Activated CD8-positive, alpha-beta memory T cell treated with anti-CD3 and anti-CD28 coated beads, Interleukin-2, amount 50 U/mL, for 1 hour (primary cell): ENCODE results near the gene ITPRIPL1.
"Not testable (repeated sequence)": the region's sequence is repeated elsewhere in the genome, so short reads cannot be mapped to it uniquely, and the experiment has no call there.

Experiments
- DNase-seq: peaks from one replicate; pipeline ENCODE4 v3.0.0-alpha.2; 2020; ENCODE audit errors: extremely low read depth

The ITPRIPL1 gene

DNA sequence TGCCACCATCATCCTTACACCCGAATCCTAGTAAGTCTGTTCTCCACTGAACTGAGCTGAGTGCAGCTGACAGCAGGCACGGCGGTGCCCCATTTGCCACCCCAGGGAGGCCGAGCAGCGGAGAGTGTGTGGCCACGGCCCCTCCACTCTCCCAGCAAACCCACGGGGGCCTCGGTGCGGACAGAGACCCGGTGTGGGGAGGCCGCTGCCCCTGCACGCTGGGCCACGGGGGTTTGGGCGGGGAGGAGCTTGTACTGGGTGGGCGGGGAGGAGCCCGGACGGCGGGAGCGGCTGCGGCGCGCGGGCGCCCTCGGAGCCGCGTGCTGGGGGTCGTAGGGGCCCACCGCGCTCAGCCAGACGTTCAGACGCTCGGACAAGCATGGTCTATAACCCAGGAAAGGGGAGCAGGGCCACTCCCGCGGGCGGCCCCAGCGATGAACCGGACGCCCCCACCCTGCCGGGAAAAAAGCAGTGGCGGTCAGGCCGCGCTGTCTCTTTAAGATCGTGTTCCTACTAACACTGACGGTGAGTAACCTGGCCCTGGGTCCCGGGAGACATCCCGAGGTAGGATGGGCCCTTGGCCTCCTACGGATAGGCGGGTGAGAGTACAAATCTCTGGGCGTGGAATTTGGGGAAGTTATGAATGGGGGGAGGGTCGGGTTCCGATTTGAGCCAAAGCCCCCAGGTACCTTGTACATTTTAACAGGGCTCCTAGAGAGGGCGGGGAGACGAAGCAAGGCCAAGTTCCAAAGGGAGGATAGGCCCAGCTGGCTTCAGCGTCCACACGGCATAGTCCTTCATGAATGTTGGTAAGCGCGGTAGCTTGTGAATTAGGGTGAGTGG, at the start of gene ITPRIPL1:
Gene ITPRIPL1 (plus strand): TSS at position 277 of the 843 bp plus-strand sequence. CDS start 523 bp downstream, at position 800.
- DNase-seq: no peak

GRCh38 chr2:96276787-96277499, 48.2 kb upstream of the ITPRIPL1 start:
- DNase-seq: no peak

GRCh38 chr2:96287273-96287856, 37.8 kb upstream of the ITPRIPL1 start:
- no peak for DNase-seq

DNA sequence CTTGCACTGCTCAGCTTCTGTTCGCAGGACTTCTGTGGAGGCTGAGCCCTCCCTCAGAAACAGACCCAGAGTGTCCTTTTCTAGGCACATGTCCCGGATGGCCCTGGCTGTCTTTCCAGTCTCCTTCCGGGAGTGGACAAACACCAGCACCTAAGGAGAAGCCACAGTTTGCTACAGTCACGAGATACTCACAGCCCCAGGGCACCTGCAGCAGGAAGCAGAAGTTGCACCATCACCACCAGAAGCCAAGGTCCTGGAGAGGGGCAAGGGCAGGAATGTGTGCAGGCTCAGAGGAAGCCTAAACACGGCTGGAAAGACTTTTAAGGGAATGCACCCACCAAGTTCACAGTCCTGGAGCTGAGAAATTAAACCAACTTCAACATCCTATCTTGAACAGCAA, 33.4 kb upstream of the ITPRIPL1 start:
- no peak for DNase-seq

GRCh38 chr2:96294271-96294670, 30.8 kb upstream of the ITPRIPL1 start:
- not testable (repeated sequence) for DNase-seq

DNA sequence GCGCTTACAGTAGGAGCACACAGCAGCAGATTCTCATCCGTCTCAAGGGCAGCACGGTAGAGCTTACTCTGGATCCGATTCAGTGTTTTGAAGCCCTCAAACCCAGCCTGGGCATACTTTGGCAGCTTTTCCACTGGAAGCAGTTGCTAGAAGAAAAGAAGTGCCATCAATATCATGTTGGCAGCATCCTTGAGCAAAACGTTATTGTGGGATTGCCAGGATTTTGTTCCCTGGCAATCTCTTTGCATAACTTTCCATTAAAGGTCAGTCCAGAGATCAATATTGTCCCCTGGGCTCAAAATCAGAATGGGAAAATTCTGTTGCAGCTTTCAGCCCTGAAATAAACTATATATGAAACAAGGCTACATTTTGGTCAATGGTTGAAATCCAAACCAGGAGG, 28.2 kb upstream of the ITPRIPL1 start:
- DNase-seq: no peak

- no peak for DNase-seq
Observed at GRCh38 chr2:96301865-96302264, 23.3 kb upstream of the ITPRIPL1 start.

DNA sequence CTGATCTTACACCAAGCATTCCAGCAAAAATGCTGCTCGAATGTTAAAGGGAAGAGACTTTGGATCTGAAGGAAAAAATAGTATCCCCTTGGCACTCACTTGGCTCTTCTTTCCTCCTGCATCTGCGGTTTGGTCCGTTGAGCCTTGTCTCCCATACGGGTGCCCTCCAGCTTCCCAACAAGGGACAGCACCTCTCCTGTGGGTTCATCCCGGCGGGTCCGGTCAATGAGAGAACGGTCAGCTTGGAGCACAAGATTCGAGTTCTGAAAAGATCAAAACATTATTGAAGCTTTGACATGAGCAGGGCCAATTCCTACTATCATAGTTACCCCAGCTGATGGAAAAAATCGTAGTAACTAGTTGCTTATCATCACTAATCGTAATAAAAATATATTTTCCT, 20.5 kb upstream of the ITPRIPL1 start:
- DNase-seq: no peak

DNA sequence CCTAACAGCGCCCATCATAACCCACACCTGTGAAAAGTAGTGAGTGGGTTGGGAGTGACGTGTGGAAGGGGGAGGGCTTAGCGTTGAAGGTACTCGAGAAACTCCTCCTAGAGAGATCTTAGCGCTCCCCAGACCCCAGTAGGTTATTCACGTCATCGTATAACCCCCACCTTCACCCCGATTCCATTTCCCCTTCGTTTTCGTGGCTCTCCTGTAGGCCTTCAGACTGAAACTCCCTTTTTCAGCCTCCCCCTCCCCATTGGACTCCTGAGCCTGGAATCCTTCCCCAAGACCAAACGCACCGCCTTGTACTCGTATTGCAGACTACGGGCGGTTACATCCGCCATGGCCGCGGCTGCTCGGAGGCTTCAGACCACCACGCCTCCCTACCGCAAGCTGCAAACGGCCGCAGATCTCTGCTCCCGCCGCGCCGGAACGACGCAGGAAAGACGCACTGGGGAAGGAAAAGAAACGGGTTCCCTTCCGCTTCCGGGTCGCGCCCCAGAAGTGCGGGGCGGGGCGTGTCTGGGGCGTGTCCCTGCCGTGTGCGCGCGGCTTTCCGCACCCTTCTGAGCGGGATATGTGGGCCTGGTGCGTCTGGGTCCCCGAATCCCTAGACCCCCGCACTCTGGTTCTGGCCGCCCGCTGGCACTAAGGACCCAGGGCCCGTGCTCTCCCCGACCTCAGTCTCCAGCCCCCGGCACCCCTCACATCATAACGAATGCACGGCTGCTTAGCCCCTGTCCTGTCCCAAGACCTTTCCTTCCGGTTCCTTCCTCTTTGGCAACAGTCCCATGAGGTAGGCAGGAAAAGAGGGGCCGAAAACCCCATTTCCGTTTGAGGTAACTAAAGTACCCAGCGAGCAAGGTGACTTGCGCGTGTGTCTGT, 19.8 kb upstream of the ITPRIPL1 start, which contains the start of gene SNRNP200:
Gene SNRNP200 (minus strand): TSS at position 456 of the 888 bp plus-strand sequence. CDS start 109 bp downstream, at position 347.
- DNase-seq: peak; percentile 76

DNA sequence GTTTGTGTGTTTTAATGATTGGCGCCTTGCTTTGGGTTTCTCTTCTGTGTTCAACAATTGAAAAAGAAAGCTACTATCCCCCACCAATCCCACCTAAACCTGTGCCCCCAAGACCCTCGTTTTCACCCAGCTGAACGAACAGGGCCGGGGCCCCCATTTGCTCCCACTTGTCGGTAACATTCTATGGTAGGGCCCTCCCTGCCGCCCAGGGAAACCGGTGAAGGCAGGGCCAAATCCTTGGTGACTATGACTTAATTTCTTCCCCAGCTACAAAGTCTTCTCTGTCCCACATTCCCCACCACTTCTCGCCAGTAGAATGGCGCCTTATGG, 19.2 kb upstream of the ITPRIPL1 start:
- DNase-seq: no peak

DNA sequence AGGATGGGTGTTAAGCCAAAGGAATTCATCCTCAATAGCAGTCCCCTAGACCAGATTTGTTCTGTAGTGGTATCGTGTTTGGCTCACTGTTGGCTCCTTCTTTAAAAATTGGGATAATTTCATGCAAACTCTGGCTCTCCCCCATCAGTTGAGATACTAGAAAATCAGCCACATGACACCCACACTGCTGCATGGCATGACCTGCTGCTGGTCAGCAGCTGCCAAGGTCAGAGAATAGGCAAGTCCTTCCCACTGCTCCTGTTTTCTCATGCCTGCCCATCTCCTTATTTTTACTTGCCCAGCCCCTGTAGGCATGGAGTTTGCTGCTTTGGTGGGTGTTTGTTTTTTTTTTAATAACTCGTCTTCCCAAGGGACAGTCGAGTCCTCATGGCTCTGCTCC, 18.7 kb upstream of the ITPRIPL1 start:
- no peak for DNase-seq

DNA sequence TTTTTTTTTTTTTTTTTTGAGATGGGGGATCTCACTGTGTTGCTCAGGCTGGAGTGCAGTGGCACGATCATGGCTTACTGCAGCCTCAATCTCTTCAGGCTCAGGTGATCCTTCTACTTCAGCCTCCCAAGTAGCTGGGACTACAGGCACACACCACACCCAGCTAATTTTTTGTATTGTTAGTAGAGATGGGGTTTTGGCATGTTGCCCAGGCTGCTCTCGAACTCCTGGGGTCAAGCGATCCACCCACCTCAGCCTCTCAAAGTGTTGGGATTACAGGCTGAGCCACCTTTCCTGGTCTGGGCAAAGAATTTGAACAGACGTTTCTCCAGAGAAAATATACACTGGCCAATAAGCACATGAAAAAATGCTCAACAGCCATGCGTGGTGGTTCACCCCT, 16.9 kb upstream of the ITPRIPL1 start:
- DNase-seq: no peak

DNA sequence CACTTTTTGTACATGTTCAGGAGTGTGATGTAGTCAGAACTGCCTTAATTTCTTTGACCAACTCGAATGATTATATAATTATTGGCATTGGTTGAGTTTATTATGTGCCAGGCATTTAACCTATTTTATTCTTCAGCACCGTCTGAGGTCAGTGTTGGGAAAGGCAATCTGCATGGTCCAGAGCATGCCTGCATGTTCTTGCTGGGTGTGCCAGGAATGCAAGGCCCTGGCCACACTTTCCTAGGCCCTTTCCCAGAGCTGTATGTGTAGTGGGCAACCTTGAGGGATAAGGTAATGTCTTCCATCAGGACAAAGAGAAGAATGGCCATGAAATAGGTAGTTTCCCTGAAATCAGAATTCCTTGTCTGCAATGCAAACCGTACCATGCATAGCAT, 10.1 kb upstream of the ITPRIPL1 start:
- DNase-seq: no peak

DNA sequence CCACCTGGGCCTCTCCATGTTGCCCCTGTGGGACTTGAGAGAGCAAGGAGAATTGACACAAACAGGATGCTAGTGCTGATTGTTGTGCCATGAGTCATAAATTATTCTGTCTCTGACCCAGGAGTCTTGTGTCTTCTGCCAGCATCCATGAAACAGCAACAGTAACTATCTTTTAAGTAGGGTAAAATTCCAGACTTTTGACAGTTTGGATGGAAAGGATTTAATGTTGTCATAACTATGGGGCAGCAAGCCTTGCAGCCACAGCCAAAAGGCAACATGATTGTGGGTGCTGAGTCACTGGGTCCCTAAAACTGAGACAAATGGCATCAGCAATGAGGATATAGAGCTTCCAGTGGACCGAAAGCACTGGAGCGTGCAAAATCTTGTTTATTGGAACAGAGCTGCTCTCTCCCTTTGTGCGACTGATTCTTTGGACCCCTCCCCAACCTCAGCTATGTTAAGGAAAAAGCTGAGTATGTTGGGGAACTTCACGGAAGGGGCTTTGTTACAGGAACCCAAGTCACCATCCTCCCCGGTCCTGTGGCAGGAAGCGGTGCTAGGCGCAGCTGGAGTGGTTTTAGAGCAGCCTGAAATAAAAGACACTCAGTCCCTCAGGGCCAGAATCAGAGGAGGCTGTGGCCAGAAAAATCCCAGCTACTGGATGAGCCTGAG, 9.6 kb upstream of the ITPRIPL1 start:
- no peak for DNase-seq

- DNase-seq: no peak
Observed at GRCh38 chr2:96316999-96317398, 8.1 kb upstream of the ITPRIPL1 start.

DNA sequence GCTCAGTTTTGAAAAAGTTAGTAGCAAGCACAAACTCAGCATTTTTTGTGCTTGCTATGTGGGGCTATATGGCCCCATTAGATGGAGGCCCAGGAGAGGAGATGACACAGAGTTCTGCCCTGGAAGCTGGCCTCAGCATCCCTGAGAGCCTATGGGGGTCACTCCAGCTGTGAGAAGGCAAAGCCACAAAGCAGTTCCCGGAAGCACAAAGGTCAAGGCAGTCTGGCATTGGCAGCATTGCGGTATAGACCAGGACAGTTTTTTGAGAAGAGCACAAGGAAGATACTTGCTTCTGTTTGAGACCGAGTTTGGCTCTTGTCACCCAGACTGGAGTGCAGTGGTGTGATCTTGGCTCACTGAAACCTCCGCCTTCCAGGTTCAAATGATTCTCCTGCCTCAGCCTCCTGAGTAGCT, 7.5 kb upstream of the ITPRIPL1 start:
- no peak for DNase-seq

GRCh38 chr2:96318723-96319122, 6.4 kb upstream of the ITPRIPL1 start:
- DNase-seq: no peak

- DNase-seq: no peak
Observed at GRCh38 chr2:96319396-96319795, 5.7 kb upstream of the ITPRIPL1 start.

DNA sequence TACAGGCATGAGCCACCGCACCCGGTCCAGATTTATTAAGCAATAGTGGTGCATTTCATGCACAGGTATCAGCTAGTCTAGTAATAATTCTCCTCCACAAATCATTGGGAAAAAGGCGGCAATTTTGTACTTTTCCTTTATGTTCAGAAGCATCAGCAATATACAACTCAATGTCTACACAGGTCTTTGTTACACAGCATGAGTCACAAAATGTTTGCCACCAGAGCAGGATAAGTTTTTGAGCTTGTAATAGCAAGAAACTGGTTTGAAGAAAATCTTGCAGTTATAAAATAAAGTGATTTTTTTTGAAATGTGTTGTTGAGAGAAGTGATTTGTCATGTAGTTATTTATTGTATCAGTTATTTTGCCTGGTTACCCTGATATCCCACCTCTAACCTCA, 4.8 kb upstream of the ITPRIPL1 start:
- no peak for DNase-seq

GRCh38 chr2:96320728-96321622, 4.1 kb upstream of the ITPRIPL1 start:
- DNase-seq: no peak
